Retinal pigment epithelial cell (primary cell): ENCODE results near the gene KLHL29.
"Not testable (repeated sequence)": the region's sequence is repeated elsewhere in the genome, so short reads cannot be mapped to it uniquely, and the experiment has no call there.

Source experiments
- DNase-seq: peaks from one replicate; pipeline ENCODE4 v3.0.0-alpha.2; 2010; ENCODE audit warnings: low read depth
- H3K4me3 ChIP-seq: 2 replicates; pipeline ENCODE4 v1.5.1; 2011; ENCODE audit warnings: mild to moderate bottlenecking, low read length, control low read depth, moderate library complexity
- TF ChIP-seq, protein P1 (sequence below): conservative IDR thresholded peaks from 2 replicates; pipeline ENCODE4 v1.5.1; 2011; ENCODE audit warnings: low read depth, low read length, control low read depth, inconsistent platforms

KLHL29 gene

DNA sequence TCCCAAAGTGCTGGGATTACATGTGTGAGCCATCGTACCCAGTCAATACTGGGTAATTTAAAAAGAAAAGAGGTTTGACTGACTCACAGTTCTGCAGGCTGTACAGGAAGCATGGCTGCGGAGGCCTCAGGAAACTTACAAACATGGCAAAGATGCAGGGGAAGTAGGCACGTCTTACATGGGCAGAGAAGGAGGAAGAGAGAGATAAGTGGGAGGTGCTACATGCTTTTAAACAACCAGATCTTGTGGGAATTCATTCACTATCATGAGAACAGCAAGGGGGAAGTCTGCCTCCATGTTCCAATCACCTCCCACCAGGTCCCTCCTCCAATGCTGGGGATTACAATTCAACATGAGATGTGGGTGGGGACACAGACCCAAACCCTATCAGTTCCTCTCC lies 349.4 kb downstream of the KLHL29 start:
- no peak overlapping the region for H3K4me3 ChIP-seq
- no peak for DNase-seq
- TF ChIP-seq, protein P1, sequence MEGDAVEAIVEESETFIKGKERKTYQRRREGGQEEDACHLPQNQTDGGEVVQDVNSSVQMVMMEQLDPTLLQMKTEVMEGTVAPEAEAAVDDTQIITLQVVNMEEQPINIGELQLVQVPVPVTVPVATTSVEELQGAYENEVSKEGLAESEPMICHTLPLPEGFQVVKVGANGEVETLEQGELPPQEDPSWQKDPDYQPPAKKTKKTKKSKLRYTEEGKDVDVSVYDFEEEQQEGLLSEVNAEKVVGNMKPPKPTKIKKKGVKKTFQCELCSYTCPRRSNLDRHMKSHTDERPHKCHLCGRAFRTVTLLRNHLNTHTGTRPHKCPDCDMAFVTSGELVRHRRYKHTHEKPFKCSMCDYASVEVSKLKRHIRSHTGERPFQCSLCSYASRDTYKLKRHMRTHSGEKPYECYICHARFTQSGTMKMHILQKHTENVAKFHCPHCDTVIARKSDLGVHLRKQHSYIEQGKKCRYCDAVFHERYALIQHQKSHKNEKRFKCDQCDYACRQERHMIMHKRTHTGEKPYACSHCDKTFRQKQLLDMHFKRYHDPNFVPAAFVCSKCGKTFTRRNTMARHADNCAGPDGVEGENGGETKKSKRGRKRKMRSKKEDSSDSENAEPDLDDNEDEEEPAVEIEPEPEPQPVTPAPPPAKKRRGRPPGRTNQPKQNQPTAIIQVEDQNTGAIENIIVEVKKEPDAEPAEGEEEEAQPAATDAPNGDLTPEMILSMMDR: no peak

DNA sequence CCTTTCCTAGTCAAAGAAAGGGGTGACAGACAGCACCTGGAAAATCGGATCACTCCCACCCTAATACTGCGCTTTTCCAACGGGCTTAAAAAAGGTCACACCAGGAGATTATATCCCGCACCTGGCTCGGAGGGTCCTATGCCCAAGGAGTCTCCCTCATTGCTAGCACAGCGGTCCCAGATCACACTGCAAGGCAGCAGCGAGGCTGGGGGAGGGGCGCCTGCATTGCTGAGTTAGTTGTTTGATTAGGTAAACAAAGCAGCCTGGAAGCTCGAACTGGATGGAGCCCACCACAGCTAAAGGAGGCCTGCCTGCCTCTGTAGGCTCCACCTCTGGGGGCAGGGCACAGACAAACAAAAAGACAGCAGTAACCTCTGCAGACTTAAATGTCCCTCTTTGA lies 351.8 kb downstream of the KLHL29 start:
- not testable (repeated sequence) for H3K4me3 ChIP-seq, DNase-seq

DNA sequence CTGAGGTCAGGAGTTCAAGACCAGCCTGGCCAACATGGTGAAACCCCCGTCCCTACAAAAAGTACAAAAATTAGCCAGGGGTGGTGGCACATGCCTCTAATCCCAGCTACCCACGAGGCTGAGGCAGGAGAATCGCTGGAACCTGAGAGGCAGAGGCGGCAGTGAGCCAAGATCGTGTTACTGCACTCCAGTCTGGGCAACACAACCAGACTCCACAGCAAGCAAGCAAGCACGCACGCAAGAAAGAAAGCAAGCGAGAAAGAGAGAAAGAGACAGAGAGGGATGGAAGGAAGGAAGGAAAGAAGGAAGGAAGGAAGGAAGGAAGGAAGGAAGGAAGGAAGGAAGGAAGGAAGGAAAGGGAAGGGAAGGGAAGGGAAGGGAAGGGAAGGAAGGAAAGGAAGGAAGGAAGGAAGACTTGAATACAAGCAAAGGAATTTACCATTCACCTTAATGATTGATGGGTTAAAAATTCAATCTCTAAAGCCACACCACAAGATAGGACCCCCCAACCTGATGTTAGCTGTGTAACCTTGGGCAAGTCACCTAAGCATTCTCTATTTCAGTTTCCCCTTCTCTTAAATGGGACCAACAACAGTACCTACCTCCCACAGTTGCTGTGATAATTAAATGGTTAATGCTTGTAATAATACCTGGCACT lies 360.2 kb downstream of the KLHL29 start:
- no peak overlapping the region for H3K4me3 ChIP-seq
- TF ChIP-seq, protein P1: no peak
- no peak for DNase-seq

DNA sequence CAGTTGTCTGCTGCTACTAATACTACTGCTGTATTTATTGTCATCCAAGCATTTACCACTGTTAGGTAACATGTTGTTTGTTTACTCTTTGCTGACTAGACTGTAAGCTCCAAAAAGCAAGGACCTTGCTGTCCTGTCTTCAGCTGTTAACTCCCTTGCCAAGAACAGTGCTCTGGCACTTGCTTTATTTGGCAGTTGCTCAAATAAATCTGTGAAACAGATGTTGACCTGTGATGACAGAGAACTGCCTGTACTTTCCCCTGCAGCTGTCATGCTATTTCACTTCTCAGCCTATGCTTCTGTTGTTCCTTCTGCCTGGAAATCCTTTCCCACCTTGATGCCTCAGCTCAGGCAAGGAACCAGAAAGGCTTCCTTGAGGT lies 360.7 kb downstream of the KLHL29 start:
- DNase-seq: no peak
- TF ChIP-seq, protein P1: no peak
- no peak overlapping the region for H3K4me3 ChIP-seq

DNA sequence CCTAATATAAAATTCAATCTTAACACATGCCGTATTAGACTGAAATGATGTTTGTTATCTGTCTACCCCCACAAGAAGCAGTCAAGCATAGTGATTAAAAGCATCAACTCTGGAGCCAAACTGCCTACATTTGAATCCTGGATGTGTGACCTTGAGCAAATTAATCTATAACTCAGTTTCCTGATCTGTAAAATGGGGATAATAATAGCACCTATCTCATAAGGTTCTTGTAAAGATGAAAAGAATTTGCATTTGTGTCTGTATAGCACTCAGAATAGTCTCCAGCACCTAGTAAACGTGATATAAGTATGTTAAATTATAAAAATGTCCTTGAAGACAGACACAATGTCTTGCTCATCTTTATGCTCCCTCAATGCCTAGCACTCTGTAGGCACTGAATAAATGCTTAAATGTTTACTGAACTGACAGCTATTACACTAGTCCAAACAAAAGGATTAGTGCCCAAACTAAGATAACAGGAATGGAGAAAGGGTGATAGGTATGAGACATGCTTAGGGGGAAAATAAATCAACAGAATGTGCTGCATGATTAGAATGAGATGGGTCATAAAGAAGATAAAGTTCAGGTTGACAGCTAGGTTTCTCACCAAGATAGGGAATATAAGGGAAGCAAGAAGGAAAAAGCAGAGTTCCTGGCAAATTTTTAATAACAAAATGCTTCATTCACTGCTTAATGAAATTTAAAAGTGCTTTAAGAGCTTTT lies 361.3 kb downstream of the KLHL29 start:
- DNase-seq: no peak
- H3K4me3 ChIP-seq: no peak overlapping the region
- TF ChIP-seq, protein P1: no peak

DNA sequence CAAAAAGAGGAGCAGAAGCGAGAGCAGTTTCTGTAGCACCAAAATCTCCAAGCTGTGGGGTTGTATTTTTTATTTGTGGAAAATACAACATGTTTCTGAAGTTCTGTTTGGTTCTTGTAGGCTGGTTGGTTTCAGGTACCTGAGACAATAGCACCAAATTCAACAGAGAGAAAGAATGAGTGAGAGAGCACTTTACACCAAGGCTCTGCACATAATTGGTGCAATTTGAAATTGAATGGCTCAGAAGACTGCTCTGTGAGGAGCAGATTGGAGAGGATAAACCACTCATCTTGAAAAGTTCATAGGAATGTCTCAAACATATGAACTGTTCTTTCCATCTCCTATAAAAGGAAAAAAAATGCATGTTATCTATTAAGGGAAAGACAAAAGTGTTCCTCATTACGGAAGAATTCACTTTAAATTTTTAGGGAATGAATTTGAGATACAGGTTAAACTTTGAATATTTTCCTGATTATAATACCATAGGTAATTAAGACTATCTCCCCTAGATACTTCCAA lies 366.8 kb downstream of the KLHL29 start:
- no peak for DNase-seq
- H3K4me3 ChIP-seq: no peak overlapping the region
- TF ChIP-seq, protein P1: no peak

DNA sequence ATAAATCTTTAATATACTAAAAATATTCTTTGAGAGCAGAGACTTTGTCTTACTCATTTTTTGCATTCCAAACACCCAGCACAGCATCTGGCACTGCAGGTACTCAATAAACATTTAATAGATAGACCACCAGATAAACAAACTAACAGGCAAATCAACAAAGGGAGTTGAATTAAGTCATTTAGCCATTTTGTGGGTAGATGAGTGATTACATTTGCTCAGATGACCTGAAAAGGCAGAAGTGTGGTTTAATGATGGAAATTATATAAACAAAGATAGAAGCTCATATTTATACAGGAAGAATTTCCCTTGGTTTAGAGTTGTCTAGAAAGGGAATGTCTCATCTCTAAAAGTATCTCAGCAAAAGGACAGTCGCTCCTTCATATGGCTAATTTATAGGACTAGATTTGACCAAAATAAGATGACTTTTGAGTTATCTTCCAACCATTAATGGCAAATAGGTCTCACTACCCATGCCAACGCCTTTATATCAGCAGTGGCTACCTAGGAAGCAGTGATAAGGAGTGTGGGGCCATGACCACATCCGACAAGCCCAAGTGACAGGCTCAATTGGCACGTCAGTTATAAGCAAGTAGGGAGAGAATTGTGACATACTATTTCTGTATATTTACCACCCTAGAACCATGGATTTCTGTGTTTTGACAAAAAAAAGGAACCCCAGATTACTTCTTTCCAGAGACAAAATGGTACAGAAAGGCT lies 368.5 kb downstream of the KLHL29 start:
- no peak overlapping the region for H3K4me3 ChIP-seq
- TF ChIP-seq, protein P1: no peak
- no peak for DNase-seq
